Left lung (tissue), 10 donors: ENCODE data around the gene PIK3C2A. TPM values are rescaled to one million over a fixed set of nuclear protein-coding genes. Genes with fewer than 3 reads are reported as not detected.
A peak's percentile ranks its signal among the peaks of the same experiment; 100 is the strongest.

Source experiments
- ATAC-seq: fragments of 200-7000 bp; cut with Tn5 transposase; one replicate; pipeline ENCODE4 v1.9.1; 2020; ENCODE audit warnings: moderate library complexity
- DNase-seq, 4 donors: peaks; one replicate each; pipeline ENCODE4 v3.0.0-alpha.2; 2013 to 2020
- H3K27ac ChIP-seq, 2 donors: fragments of 200-600 bp; sonication (generic) in 1 of 2; one replicate each; pipeline versions ENCODE4 v1.5.0 to v1.8.0; 2020 to 2021
- H3K27me3 ChIP-seq, 2 donors: fragments of 200-600 bp; sonication (generic) in 1 of 2; one replicate each; pipeline versions ENCODE4 v1.5.0 to v1.8.0; 2020 to 2021
- H3K36me3 ChIP-seq, 2 donors: fragments of 200-600 bp; sonication (generic) in 1 of 2; one replicate each; pipeline versions ENCODE4 v1.5.0 to v1.8.0; 2020 to 2021
- H3K4me1 ChIP-seq, 2 donors: fragments of 200-600 bp; one replicate each; pipeline ENCODE4 v1.8.0; 2021
- H3K4me3 ChIP-seq, 2 donors: fragments of 200-600 bp; sonication (generic) in 1 of 2; one replicate each; pipeline versions ENCODE4 v1.5.0 to v1.8.0; 2020 to 2021; ENCODE audit warnings: mild to moderate bottlenecking in 1 of 2
- H3K9me3 ChIP-seq, 2 donors: fragments of 200-600 bp; sonication (generic) in 1 of 2; one replicate each; pipeline versions ENCODE4 v1.5.0 to v1.8.0; 2020 to 2021
- CTCF ChIP-seq, 2 donors: fragments of 200-600 bp; sonication (generic) in 1 of 2; IDR thresholded peaks; one replicate each; pipeline versions ENCODE4 v1.5.0 to v1.8.0; 2021; ENCODE audit warnings: antibody characterized with exemption in 2 of 2
- intact Hi-C, 2 donors: fragments of 100-400 bp; cut with DNase I; formaldehyde crosslinking; loops; one replicate each; pipeline versions ENCODE4 v1.11.2 to v1.14.2; 2022
- polyA plus RNA-seq, 6 donors: library from polyadenylated mRNA; unstranded; fragments of 120-200 nt; gene quantifications; one replicate each; pipeline ENCODE4 v1.2.1, GENCODE V29; 2013; ENCODE audit not compliant: insufficient read length in 6 of 6
- total RNA-seq, 2 donors: library from RNA; stranded (reverse); fragmentation: NEBNext Ultra II Directional; extraction: Animal tissue kit (Norgen Biotek cat#: 25700); gene quantifications; one replicate each; pipeline ENCODE4 v1.2.1, GENCODE V29; 2021
- donor health status: DM: no; HTN: yes; CAD: no.
- donor health status: DM: no; HTN: no; CAD: no.

Gene PIK3C2A
- total and polyA plus RNA-seq, 8 donors, result 57.0 to 78.2 (median 63.4) TPM

DNA sequence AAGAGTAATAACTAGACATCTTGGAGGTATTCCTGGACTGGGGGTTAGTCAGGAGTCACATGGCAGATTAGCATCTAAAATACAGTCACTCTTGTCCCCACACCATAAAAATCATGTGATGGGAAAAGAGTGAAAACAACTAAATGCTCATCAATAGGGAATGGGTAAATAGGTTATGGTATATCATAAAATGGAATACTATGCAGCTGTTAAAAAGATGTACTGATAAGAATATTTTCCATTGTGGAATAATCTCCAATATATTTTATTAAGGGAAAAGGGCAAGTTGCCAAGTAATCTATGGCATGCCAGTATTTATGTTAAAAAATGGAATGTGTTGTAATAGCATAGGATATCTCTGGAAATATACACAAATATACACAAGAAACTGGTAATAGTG is 6.6 kb upstream of the PIK3C2A start:
- Histone ChIP-seq H3K9me3 (peaks cover 0 to 4% of the 10 kb centered on the region in 2 donors), H3K27ac (no peak overlapping the region), H3K36me3 (no peaks in the 10 kb centered on the region), H3K4me1 (peaks cover 0 to 17% of the 10 kb centered on the region in 2 donors), H3K27me3 (no peaks in the 10 kb centered on the region), H3K4me3 (no peak overlapping the region)
- ATAC-seq, result no peak
- no peak for DNase-seq
- intact Hi-C loops, result no loop called here
- TF ChIP-seq CTCF (IDR thresholded peaks at IDR 0.05), result no peak

GRCh38 chr11:17211286-17211685 is 3.5 kb upstream of the PIK3C2A start:
- H3K27ac ChIP-seq, result no peak overlapping the region
- intact Hi-C loops, result no loop called here
- peaks cover 0 to 4% of the 10 kb centered on the region in 2 donors for H3K9me3 ChIP-seq
- H3K4me1 ChIP-seq, result peaks cover 11 to 37% of the 10 kb centered on the region in 2 donors
- no peaks in the 10 kb centered on the region for H3K36me3 ChIP-seq
- ATAC-seq, result no peak
- no peaks in the 10 kb centered on the region for H3K27me3 ChIP-seq
- no peak for DNase-seq
- TF ChIP-seq CTCF (IDR thresholded peaks at IDR 0.05), result no peak
- no peak overlapping the region for H3K4me3 ChIP-seq

- Histone ChIP-seq H3K4me1 (peaks cover 19 to 37% of the 10 kb centered on the region in 2 donors), H3K36me3 (no peaks in the 10 kb centered on the region), H3K4me3 (no peak overlapping the region), H3K9me3 (peaks cover 0 to 4% of the 10 kb centered on the region in 2 donors), H3K27ac (peak overlapping the region; percentile 91 to 97), H3K27me3 (no peaks in the 10 kb centered on the region)
- TF ChIP-seq CTCF (IDR thresholded peaks at IDR 0.05), result no peak
- intact Hi-C loops, result no loop called here
- no peak for DNase-seq
- no peak for ATAC-seq
Observed at GRCh38 chr11:17209939-17210245, 2.1 kb upstream of the PIK3C2A start.

GRCh38 chr11:17208257-17208999 is 642 bp upstream of the PIK3C2A start:
- Histone ChIP-seq H3K27ac (peak overlapping the region; percentile 91 to 97), H3K36me3 (peaks cover 0 to 5% of the 10 kb centered on the region in 2 donors), H3K4me3 (peak overlapping the region; percentile 62 to 90), H3K4me1 (peaks cover 19 to 47% of the 10 kb centered on the region in 2 donors), H3K27me3 (no peaks in the 10 kb centered on the region), H3K9me3 (no peaks in the 10 kb centered on the region)
- DNase-seq (peak in 2 of 4 donors; percentile 62 to 83), ATAC-seq (peak; percentile 81)
- no peak for TF ChIP-seq CTCF (IDR thresholded peaks at IDR 0.05)
- intact Hi-C loops, result no loop called here

GRCh38 chr11:17206463-17206862 is 1.3 kb downstream of the PIK3C2A start:
- TF ChIP-seq CTCF (IDR thresholded peaks at IDR 0.05), result no peak
- intact Hi-C loops, result no loop called here

More at GRCh38 chr11:17206463-17206862, 1.3 kb downstream of the PIK3C2A start:
- no peak for DNase-seq
- no peak for ATAC-seq
- no peaks in the 10 kb centered on the region for H3K27me3 ChIP-seq
- peaks cover 0 to 5% of the 10 kb centered on the region in 2 donors for H3K36me3 ChIP-seq
- H3K9me3 ChIP-seq, result no peaks in the 10 kb centered on the region
- H3K4me3 ChIP-seq, result peak overlapping the region; percentile 62 to 90
- peaks cover 19 to 50% of the 10 kb centered on the region in 2 donors for H3K4me1 ChIP-seq
- H3K27ac ChIP-seq, result peak overlapping the region in 1 of 2 donors; percentile 91
